GM21576 (cell line): Measurements from ENCODE around the gene VOPP1.

Experiments used
- ATAC-seq: cut with Tn5 transposase; IDR thresholded peaks from one replicate; pipeline ENCODE4 v1.9.1; 2021; ENCODE audit warnings: mild to moderate bottlenecking, moderate library complexity; ENCODE audit not compliant: unreplicated experiment

The VOPP1 gene

GRCh38 chr7:55533050-55533728 is 39.1 kb downstream of the VOPP1 start:
- ATAC-seq: peak; percentile 54

DNA sequence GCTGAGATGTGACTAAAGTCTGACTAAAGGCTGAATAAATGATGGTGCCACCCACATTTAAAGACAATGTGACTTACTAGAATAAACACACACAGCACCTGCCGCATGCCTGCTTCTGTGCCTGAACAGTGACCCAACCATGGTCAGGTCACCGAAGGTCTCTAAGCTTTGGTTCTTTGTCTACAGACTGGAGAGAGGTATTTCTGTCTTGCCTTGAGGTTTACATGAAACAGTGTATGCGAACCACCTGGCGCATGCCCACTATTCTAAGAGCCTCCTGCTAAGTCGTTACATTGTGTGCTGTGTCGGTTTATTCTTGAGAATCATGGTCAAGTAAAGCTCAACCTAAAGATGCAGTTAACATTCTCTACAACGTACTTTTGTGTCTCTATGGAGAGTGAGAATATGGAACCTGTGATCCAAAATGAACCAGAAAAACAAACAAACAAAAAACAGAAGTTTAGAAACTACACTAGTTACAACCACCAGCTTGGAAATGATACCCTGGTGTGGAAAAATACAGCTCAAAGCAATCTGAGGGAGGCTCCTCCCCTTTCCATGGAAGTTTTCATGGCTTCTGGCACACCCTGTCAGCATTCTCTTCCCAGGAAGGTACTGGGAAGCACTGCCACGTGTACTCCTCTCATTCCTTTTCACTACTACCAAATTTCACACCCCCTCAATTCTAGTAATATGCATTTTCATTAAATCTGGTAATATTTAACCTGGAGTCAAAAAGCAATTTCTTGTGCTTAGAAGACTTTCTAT is 40.0 kb downstream of the VOPP1 start:
- no peak for ATAC-seq

GRCh38 chr7:55531536-55531935 is 40.8 kb downstream of the VOPP1 start:
- ATAC-seq: no peak

DNA sequence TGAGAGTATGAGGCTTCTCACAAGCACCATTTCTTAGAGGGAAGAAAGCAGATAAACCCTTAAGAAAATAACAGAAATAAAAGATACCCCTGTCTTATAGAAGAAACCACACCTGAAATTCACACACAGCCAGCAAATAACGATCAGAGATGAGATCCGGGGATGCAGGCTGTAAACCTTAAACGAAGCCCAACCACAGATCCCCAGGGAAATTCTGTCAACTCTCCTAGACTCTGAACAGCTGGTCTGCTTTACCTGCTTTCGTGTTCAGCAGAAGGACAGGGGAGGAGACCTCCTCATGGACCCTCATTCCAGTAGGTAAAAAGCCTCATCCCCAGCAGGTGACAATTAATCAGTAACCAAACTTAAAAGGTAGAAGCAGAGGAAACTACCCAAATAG is 45.0 kb downstream of the VOPP1 start:
- ATAC-seq: no peak

- peak; percentile 68 for ATAC-seq
Measured at GRCh38 chr7:55526770-55527169, 45.5 kb downstream of the VOPP1 start.

- ATAC-seq: no peak
Measured at GRCh38 chr7:55526329-55526728, 46.0 kb downstream of the VOPP1 start.

DNA sequence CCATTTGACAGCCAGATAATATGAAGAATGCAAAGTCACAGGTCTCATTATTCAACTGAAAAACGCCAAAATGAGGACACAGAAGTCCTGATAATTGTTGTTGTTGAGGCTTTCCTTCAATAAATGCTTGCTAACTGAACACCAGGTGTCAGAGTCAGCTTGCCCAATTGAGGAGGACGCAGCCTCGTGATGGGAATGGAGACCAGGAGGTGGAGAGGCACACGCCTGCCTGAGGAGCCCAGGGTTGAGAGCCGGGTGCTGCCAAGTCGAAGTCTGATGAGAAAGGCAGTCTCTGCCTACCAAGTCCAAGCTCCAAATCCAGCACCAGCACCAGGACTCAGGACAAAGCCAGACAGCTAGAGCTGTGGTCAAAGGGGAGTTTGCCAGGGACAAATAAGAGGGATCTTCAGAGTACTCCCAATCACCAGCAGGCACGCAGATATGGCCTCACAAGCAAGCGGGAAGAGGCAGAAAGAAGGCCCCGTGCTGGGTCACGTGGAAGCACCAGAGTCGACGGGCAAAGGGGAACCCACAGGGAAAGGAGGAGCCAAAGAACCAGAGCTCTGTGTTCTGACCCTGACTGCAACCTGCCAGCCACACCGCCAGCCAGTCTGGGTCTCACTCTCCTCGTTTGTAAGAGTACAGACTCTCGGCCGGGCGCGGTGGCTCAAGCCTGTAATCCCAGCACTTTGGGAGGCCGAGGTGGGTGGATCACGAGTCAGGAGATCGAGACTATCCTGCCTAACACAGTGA is 47.6 kb downstream of the VOPP1 start:
- no peak for ATAC-seq

DNA sequence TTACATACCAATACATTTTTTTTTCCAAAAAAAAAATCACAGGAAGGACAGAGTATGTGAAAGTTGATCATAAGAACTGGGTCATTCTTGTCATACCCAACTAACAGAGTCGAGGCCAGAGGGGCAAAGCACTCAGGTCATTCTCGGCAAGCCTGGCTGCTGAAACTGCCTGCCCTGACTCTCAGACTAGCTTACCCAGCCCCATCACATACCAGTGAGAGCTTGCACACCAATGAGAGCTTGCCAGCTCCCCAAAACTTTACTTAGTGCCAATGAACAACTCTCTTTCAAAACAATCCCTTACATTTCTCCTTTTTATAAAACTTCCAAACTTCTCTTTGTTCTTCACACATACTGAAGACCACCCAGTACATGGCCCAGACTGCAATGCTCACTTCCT is 48.9 kb downstream of the VOPP1 start:
- ATAC-seq: no peak

DNA sequence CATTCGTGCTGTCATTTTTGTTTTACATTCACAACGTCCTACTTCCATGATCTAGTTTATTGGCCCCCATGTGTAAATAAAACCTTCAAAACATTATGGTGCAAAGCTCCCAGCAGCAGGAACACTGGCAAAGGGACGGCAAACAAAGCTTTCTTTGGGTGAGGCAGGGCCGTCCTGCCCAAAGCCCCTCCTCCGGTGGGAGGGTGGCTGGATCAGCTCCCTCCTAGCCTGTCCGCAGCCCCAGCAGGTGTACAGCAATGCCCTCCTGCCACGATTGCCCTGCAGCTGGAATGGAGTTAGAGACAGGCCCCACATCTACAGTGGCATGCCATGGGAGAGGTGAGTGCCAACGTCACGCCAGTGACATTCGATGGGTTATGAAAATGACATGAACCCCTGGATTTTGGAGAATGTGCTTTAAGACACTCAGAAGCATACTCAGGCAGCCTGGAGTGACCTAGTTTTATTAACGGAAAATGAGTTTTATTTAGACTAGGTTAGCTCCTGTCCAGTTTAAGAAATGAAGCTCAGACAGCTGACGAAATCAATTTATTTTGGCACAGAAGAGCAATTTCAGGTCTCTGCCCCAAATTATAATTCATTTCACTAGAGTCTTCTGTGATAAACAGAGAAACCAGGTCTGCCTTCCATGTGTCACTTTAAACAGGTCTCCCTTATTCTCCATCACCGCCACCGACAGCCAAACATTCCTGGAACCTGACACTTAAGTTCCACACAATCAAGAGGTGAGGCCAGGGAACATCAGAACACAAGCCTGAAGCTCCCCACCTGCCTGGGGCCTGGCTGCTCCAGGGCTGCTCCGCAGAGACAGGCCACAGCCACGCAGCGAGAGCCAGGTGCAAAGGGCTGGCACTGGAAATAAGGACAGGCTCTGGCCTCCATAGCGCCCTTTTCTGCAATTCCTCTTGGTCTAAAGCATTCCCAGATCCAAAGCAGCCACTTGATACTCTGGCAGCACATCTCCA is 50.1 kb downstream of the VOPP1 start:
- ATAC-seq: no peak

DNA sequence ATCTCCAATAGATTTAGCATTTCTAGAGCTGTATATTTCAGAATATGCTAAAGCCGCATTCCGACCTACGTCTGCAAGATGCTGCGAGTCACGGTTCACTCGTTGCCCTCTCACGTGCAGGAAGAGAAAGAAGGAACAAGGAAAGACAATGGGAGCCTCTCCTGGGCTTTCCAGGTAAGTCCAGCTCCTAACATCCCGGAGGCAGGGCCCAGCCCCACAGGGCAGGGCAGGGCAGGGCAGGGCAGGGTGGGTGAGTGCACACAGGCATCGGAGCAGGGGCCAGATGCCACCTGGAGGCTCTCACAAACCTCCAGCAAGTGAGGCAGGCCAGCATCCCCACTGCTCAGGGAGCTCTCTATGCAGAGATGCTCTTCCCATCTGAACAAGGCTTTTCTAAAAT is 50.8 kb downstream of the VOPP1 start:
- no peak for ATAC-seq

DNA sequence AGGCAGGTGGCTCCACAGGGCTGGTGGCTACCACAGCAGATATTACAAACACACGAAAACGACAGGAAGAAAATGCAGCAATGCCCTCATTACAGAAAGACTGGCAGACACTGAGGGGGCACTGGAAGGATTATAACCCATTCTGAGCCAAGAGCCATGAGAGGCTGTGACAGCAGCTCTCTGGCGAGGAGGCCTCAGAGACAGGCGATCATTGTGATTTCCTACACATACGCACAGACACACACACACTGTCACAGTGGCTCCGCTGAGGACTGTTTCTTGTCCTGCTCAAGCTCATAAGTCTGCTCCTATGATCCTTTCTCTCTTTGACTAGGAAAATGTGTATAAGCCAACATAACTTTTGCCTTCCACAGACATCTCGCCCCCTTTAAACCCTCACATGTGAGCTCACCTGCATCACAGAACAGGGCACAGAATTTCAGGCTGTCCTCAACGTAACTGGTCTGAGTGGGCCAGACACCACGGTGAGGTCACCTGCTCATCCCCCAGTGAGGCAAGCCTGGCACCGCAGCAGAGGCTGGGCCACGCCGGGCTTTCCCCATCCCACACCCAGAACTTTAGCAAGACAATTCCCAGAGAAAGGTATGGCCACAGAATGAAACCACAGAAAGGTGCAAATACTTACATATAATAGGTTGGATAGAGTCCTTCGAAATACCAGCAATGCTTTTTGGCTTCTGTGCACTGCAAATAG is 51.7 kb downstream of the VOPP1 start:
- no peak for ATAC-seq

DNA sequence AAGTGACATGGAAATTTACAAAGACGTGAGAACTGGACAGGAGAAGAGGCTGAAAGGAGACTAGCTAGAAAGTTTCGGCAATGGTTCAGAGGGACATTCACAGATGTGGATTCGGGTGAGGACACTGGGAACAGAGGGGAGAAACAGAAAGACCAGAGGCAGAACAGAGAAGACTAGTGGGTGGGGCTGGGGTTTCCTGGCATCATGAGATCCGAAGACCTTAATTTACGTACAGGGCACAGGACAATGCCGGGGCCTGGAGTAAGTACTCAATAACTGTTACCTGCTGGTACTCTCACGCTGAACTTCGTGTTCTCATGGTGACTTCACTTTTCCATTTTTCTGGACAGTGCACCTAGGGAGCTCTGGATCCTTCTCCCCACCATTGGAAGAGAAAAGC is 53.5 kb downstream of the VOPP1 start:
- no peak for ATAC-seq

DNA sequence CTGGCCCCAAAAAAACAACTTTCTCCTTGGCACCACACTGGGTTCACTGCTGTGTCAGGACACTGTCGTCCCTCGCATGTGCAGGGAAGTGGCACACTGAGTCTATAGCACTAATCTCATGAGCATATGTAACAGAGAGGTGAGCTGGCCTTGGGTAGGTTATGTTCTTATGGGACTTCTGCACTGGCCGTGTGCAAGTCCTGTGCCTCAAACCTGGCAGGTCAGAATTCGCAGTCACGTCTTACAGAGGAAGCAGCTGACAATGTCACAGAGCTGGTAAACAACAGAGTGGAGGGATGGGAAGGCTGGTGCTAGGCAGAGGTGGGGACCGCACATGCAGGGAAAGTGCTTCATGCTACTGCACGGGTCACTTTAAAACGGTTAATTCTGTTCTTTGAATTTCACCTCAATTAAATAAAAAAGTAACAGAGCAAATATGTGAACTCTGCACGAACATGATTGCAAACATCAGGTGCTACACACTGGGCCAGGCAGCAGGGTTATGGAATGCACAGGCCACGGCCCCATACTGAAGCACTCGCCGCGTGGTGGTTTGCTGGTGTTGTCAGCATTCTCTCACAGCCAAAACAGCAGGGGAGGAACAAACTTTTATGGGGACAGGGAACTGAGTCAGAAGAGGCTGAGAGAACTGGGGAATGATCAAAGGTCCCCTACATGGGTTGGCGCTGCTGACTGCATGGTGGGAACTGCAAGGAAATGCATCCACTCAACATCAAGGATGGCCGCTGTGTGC is 54.2 kb downstream of the VOPP1 start:
- ATAC-seq: no peak

GRCh38 chr7:55517191-55517633 is 55.1 kb downstream of the VOPP1 start:
- peak; percentile 73 for ATAC-seq

DNA sequence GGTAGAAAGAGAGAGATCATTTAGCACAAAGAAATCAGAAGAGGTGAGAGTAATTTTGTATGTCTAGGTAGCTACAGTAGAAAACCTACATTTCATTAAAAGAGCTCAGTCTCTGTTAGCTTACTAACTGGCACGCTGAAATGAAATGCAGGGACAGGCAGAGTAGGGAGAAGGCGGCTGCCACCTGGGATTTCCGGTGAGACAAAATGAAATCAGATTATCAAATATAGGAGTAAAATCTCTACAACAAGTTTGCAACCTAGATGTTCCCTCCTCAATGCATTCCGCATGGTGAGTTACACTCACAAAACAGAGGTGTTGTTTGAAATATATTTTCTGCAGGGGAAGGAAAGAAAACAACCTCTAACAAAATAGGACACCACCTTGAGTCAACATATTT is 55.9 kb downstream of the VOPP1 start:
- no peak for ATAC-seq

- peak; percentile 44 for ATAC-seq
Measured at GRCh38 chr7:55515569-55516279, 56.6 kb downstream of the VOPP1 start.

DNA sequence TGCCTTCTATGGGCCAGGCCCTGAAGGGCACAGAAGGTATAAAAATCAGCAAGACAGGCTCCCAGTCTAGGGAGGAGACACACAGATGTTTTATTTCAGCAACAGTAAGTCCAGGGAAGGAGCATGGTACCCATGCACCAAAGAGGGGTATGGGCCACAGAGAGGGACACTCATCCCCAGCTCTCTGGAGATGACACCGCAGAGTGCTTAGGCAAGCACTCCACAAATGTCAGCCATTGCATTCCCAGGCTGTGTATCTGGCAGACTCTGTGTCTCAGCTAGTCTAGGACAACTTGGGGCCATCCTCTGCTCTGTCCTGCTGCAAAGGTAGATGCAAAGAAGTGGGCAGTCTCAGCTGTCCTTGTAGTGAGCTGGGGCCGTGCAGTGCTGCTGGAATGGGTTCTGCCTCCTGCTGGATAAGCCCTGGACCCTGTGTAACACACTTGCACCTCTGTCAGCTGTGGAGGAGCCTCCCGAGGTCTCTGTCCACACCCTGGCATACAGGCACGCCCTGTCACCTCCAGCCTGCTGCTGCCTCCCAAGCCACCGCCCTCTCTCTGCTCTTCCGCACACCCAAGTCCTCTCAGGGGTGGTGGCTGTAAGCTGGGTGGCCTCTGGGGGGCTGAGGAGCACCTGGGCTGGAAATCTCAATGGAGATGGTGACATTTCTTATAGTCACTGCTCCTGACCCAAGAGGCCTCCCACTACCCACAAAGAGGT is 57.6 kb downstream of the VOPP1 start:
- no peak for ATAC-seq

GRCh38 chr7:55513868-55514267 is 58.4 kb downstream of the VOPP1 start:
- no peak for ATAC-seq
